Astrocyte (in vitro differentiated cells and primary cell): ENCODE data around the gene ANKRD18A.

Experiments used
- EZH2 ChIP-seq: IDR thresholded peaks from 2 replicates; pipeline ENCODE4 v1.6.1; 2012; ENCODE audit warnings: mild to moderate bottlenecking, low read length, inconsistent platforms; ENCODE audit not compliant: insufficient read depth
- TF ChIP-seq, protein P1 (sequence below): IDR thresholded peaks from 2 replicates; pipeline ENCODE4 v1.5.1; 2011; ENCODE audit warnings: low read depth, mild to moderate bottlenecking, inconsistent platforms, low read length, moderate library complexity; ENCODE audit not compliant: insufficient read depth

DNA sequence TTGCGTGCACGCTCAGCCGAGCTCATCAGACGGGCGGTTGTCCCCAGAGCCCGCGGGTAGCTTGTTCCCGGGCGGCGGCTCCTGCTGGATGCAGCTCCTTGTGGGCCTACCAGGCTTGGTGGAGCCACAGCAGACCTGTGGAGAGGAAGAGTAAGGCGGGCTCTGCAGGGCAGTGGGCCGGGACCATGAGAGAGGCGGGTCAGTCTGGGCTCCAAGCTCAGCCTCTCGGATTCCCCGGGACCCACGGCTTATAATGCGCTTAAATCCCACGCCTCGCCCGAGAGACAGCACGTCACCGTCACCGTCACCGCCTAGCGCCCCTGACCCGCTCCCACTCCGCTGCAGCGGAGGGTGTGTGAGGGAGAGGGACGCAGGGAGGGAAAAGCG is 1.9 kb upstream of the ANKRD18A start:
- TF ChIP-seq, protein P1, sequence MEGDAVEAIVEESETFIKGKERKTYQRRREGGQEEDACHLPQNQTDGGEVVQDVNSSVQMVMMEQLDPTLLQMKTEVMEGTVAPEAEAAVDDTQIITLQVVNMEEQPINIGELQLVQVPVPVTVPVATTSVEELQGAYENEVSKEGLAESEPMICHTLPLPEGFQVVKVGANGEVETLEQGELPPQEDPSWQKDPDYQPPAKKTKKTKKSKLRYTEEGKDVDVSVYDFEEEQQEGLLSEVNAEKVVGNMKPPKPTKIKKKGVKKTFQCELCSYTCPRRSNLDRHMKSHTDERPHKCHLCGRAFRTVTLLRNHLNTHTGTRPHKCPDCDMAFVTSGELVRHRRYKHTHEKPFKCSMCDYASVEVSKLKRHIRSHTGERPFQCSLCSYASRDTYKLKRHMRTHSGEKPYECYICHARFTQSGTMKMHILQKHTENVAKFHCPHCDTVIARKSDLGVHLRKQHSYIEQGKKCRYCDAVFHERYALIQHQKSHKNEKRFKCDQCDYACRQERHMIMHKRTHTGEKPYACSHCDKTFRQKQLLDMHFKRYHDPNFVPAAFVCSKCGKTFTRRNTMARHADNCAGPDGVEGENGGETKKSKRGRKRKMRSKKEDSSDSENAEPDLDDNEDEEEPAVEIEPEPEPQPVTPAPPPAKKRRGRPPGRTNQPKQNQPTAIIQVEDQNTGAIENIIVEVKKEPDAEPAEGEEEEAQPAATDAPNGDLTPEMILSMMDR = no peak
- peak; percentile 70 for TF ChIP-seq EZH2
